ENCODE measurements around the gene CDKL5.

Gene CDKL5

DNA sequence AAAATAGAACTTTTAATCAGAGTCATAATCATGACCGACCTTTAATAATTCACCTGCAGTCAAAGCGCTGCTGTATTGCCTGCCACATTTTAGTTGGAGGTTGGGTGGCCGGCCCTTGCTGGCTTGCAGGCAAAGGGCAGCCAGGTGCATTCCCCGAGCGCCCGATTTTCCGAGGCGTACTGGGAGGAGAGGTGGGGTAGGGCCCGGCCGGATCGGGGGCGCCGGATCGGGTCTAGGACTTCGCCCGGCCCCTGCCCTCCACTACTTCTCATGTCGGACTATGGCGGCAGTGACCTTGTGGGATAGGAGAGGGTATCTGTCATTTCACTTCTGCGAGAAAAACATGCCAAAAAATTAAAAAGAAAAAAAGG, 249.0 kb downstream of the CDKL5 start:
- TF ChIP-seq, protein P1, sequence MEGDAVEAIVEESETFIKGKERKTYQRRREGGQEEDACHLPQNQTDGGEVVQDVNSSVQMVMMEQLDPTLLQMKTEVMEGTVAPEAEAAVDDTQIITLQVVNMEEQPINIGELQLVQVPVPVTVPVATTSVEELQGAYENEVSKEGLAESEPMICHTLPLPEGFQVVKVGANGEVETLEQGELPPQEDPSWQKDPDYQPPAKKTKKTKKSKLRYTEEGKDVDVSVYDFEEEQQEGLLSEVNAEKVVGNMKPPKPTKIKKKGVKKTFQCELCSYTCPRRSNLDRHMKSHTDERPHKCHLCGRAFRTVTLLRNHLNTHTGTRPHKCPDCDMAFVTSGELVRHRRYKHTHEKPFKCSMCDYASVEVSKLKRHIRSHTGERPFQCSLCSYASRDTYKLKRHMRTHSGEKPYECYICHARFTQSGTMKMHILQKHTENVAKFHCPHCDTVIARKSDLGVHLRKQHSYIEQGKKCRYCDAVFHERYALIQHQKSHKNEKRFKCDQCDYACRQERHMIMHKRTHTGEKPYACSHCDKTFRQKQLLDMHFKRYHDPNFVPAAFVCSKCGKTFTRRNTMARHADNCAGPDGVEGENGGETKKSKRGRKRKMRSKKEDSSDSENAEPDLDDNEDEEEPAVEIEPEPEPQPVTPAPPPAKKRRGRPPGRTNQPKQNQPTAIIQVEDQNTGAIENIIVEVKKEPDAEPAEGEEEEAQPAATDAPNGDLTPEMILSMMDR (IDR thresholded peaks at IDR 0.05; ENCODE audit: poor library complexity, severe bottlenecking) = no peak
- DNase-seq (ENCODE audit: low spot score) = no peak
- no peaks in the 10 kb centered on the region for H3K27me3 ChIP-seq (ENCODE audit: insufficient read depth, poor library complexity, severe bottlenecking)
- H3K4me3 ChIP-seq (ENCODE audit: severe bottlenecking) = peak overlapping the region; percentile 60
- H3K9me3 ChIP-seq (ENCODE audit: severe bottlenecking) = no peaks in the 10 kb centered on the region
- H3K27ac ChIP-seq (ENCODE audit: poor library complexity, severe bottlenecking) = no peak overlapping the region
- peak; percentile 38 for ATAC-seq (ENCODE audit: low read depth)
- no peaks in the 10 kb centered on the region for H3K36me3 ChIP-seq (ENCODE audit: low read depth)
- no peaks in the 10 kb centered on the region for H3K4me1 ChIP-seq (ENCODE audit: insufficient read depth, poor library complexity, severe bottlenecking)

DNA sequence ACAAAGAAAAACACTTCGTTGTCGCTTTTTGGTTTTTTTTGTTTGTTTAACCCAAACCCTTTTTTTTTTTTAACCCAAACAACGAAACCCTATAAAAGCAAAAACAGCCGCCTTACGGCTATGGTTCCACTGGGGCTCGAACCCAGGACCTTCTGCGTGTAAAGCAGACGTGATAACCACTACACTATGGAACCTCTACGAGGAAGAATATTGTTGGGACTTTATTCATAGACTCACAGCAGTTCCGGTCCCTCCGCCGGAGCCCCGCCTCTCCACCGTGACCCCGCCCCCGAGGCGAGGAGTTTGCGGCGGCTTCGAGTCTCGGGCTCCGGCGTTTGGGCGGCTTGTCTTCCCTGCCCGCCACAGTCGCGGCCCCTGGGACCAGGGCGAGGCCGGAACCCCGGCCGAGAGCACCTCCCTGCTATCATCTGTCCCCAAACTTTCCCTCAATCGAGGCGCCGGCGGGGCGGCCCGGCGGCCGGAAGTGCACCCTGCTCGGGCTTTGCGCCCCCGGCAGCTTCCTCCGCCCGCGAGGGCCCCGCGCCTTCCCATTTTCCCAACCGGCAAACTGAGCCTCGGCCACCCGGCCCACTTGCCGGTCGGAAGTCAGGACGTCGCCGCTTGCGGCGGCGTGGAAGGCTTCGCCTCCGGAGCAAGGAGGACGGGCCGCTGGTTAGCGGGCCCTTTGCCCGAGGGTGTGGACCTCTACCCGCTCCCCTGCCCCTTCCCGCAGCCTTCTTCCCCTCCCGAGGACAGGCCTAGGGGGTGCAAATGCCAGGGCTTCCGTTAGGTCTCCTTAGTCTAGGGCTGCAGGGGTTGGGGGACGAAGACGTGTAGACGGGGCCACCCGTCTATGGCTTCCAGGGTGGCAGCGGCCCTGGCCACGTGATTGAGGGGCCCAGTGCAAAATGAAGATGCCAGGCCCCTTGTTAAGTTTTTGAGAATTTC, 249.7 kb downstream of the CDKL5 start:
- H3K27ac ChIP-seq (ENCODE audit: poor library complexity, severe bottlenecking) = peak overlapping the region; percentile 29

GRCh38 chrX:18676050-18676449, 250.6 kb downstream of the CDKL5 start:
- Histone ChIP-seq H3K36me3 (ENCODE audit: low read depth) (no peaks in the 10 kb centered on the region), H3K9me3 (ENCODE audit: severe bottlenecking) (no peaks in the 10 kb centered on the region), H3K4me3 (ENCODE audit: severe bottlenecking) (no peak overlapping the region), H3K27ac (ENCODE audit: poor library complexity, severe bottlenecking) (no peak overlapping the region), H3K27me3 (ENCODE audit: insufficient read depth, poor library complexity, severe bottlenecking) (no peaks in the 10 kb centered on the region), H3K4me1 (ENCODE audit: insufficient read depth, poor library complexity, severe bottlenecking) (no peaks in the 10 kb centered on the region)
- TF ChIP-seq, protein P1 (IDR thresholded peaks at IDR 0.05; ENCODE audit: poor library complexity, severe bottlenecking) = no peak
- ATAC-seq (ENCODE audit: low read depth) (no peak), DNase-seq (ENCODE audit: low spot score) (no peak)

More for the DNA sequence above, 249.7 kb downstream of the CDKL5 start:
- Histone ChIP-seq H3K4me1 (ENCODE audit: insufficient read depth, poor library complexity, severe bottlenecking) (no peaks in the 10 kb centered on the region), H3K36me3 (ENCODE audit: low read depth) (no peaks in the 10 kb centered on the region), H3K9me3 (ENCODE audit: severe bottlenecking) (no peaks in the 10 kb centered on the region), H3K4me3 (ENCODE audit: severe bottlenecking) (peak overlapping the region; percentile 60), H3K27me3 (ENCODE audit: insufficient read depth, poor library complexity, severe bottlenecking) (no peaks in the 10 kb centered on the region)
- no peak for DNase-seq (ENCODE audit: low spot score)
- ATAC-seq (ENCODE audit: low read depth) = peak; percentile 84
- TF ChIP-seq, protein P1 (IDR thresholded peaks at IDR 0.05; ENCODE audit: poor library complexity, severe bottlenecking) = no peak

DNA sequence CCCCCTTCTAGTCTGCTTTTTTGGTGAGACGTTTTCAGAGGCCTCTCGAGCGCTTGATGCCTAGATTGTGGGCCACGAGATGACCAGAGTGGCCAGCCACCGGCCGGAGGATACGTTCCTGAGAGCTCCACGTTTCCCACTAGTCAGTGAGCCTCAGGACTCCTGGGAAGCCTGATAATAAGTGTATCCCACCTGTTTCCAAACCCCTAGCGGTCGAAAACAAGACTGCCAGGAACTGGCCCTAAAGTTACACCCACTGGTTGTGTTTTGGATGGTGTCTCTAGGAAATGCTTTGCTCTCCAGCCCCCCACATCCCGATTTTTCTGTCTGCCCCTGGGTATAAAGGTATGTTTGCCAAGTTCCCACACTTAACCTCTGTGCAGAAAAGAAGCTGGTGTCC, 251.1 kb downstream of the CDKL5 start:
- DNase-seq (ENCODE audit: low spot score) (no peak), ATAC-seq (ENCODE audit: low read depth) (peak; percentile 56; the same call in 1 of the 3 replicates)
- Histone ChIP-seq H3K27ac (ENCODE audit: poor library complexity, severe bottlenecking) (no peak overlapping the region), H3K36me3 (ENCODE audit: low read depth) (no peaks in the 10 kb centered on the region), H3K27me3 (ENCODE audit: insufficient read depth, poor library complexity, severe bottlenecking) (no peaks in the 10 kb centered on the region), H3K4me1 (ENCODE audit: insufficient read depth, poor library complexity, severe bottlenecking) (no peaks in the 10 kb centered on the region), H3K4me3 (ENCODE audit: severe bottlenecking) (no peak overlapping the region), H3K9me3 (ENCODE audit: severe bottlenecking) (no peaks in the 10 kb centered on the region)
- TF ChIP-seq, protein P1 (IDR thresholded peaks at IDR 0.05; ENCODE audit: poor library complexity, severe bottlenecking) = peak; percentile 22
